ENCODE results near the gene LMBRD1. TPM values are rescaled to one million over a fixed set of nuclear protein-coding genes. Genes with fewer than 3 reads are reported as not detected.
A peak's percentile ranks its signal among the peaks of the same experiment; 100 is the strongest.

Gene LMBRD1
- total and polyA plus RNA-seq, 2 of the 8 experiments (the other 6 are each of a cell fraction or from before 2014, with no cell fraction given), result 9.1 to 16.8 TPM

DNA sequence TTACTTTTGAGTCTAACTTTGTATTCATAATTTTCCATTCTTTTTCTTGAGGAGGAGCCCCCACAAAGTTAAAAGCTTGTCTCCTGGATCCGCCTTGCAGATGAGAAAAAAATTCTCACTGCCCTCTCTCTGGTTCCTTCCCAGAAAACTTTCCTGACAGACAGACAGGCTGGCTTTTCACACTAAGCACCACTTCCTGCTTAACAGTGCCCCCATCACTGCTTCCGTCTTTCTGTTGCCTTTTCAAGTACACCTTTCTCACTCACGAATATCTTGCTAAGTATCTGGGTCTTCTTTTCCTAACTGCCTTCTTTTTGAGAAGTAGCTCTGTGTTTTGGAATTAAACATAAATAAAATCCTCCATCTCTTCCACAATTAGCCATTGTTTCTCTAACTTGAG is 19.8 kb upstream of the LMBRD1 start:
- Histone ChIP-seq H4K5ac (ENCODE audit: insufficient read length, low read depth, low read length) (no peak overlapping the region), H3K9ac (replicated peaks in 1 of 4; ENCODE audit: extremely low read depth in 1 of 4, low read depth in 3 of 4, low read length in 3 of 4) (no peak overlapping the region), H3K4me1 (replicated peaks in 1 of 4; ENCODE audit: control insufficient read depth in 3 of 4, insufficient read depth in 4 of 4, low read length in 3 of 4) (peaks cover 0 to 2% (median 1%) of the 10 kb centered on the region in 4 experiments; a peak in 2 of 7 replicates), H3K27me3 (replicated peaks in 1 of 4; ENCODE audit: control insufficient read depth in 3 of 4, extremely low read depth in 1 of 4, insufficient read depth in 3 of 4, low read length in 3 of 4) (no peaks in the 10 kb centered on the region), H2BK15ac (ENCODE audit: low read length) (no peak overlapping the region), H3K36me3 (ENCODE audit: control insufficient read depth in 2 of 4, insufficient read depth in 4 of 4, low read length in 3 of 4) (no peaks in the 10 kb centered on the region), H3K4me2 (ENCODE audit: insufficient read depth in 1 of 2, low read depth in 2 of 2, low read length in 2 of 2) (no peak overlapping the region), H2AFZ (ENCODE audit: low read length) (peak overlapping the region; percentile 93), H3K23ac (ENCODE audit: insufficient read length) (no peak overlapping the region), H2BK20ac (ENCODE audit: low read length) (no peak overlapping the region), H2BK120ac (replicated peaks; ENCODE audit: low read depth, low read length) (no peak overlapping the region), H3K4me3 (ENCODE audit: extremely low read depth in 1 of 4, insufficient read depth in 2 of 4, low read depth in 3 of 4, low read length in 4 of 4) (no peak overlapping the region), H3K79me1 (ENCODE audit: low read depth, low read length) (no peaks in the 10 kb centered on the region), H2AK5ac (ENCODE audit: low read depth, low read length) (no peak overlapping the region), H4K8ac (ENCODE audit: extremely low read depth, insufficient read depth, low read length) (no peak overlapping the region), H3K79me2 (ENCODE audit: control insufficient read depth in 1 of 2, insufficient read depth in 2 of 2, low read length in 2 of 2) (no peaks in the 10 kb centered on the region), H3K18ac (ENCODE audit: extremely low read depth, low read length) (no peak overlapping the region), H4K20me1 (replicated peaks in 1 of 2; ENCODE audit: control insufficient read depth in 1 of 2, insufficient read depth in 2 of 2, low read length in 2 of 2) (no peaks in the 10 kb centered on the region), H3K23me2 (ENCODE audit: low read depth, low read length) (no peaks in the 10 kb centered on the region), H3K4ac (replicated peaks; ENCODE audit: insufficient read length, low read depth, low read length) (no peak overlapping the region), H3K56ac (replicated peaks; ENCODE audit: insufficient read length, low read depth, low read length) (no peak overlapping the region), H3K14ac (ENCODE audit: insufficient read length) (no peak overlapping the region), H3K27ac (ENCODE audit: low read depth, low read length) (no peak overlapping the region), H2BK5ac (ENCODE audit: low read depth, low read length) (no peak overlapping the region), H4K91ac (replicated peaks; ENCODE audit: insufficient read length, low read length) (no peak overlapping the region), H2BK12ac (ENCODE audit: low read depth, low read length) (no peak overlapping the region), H3K9me3 (ENCODE audit: insufficient read depth in 2 of 2, low read depth in 1 of 2, low read length in 1 of 2) (no peaks in the 10 kb centered on the region)
- CTCF ChIA-PET (ENCODE audit: partially characterized antibody), result interaction anchor here (1.4 kb wide), 1 partner anchor 19 kb away, joined by 3 read pairs; no protein-coding TSS in a partner anchor
- POLR2A ChIA-PET (ENCODE audit: partially characterized antibody), result interaction anchor here (1.4 kb wide), 1 partner anchor 20 kb away, joined by 4 read pairs; the partner anchor contains the start of gene LMBRD1
- DNase-seq (ENCODE audit: low read depth in 1 of 2, low spot score in 2 of 2), result no peak
- FAIRE-seq, result no peak
- 59% methylated on average over 3 of the region's 3 CpGs; no CpG with 5 or more reads in 1 of the 2 experiments for WGBS, 2 experiments (ENCODE audit: extremely low coverage in 1 of 2, insufficient coverage in 1 of 2, insufficient read length in 1 of 2, insufficient replicate concordance in 2 of 2, low coverage in 1 of 2, low lambda C conversion rate in 2 of 2, missing lambda C conversion rate in 1 of 2)
- TF ChIP-seq GABPA (IDR thresholded peaks at IDR 0.05; ENCODE audit: borderline replicate concordance, insufficient read depth, low read length) (no peak), E2F6 (IDR thresholded peaks at IDR 0.05) (no peak)
